Fibroblast of skin of left quadriceps (primary cell): ENCODE data around the gene PCBP3.
"Not testable (repeated sequence)": the region's sequence is repeated elsewhere in the genome, so short reads cannot be mapped to it uniquely, and the experiment has no call there.

Experiments
- DNase-seq, 2 experiments: peaks; one replicate each; pipeline ENCODE4 v3.0.0-alpha.2; 2013; ENCODE audit warnings: low read depth in 2 of 2

The PCBP3 gene

GRCh38 chr21:45965084-45965809 is 321.7 kb downstream of the PCBP3 start:
- no peak for DNase-seq

GRCh38 chr21:45966791-45967394 is 323.4 kb downstream of the PCBP3 start:
- DNase-seq, result no peak

- no peak for DNase-seq
These were observed 326.6 kb downstream of the PCBP3 start for GRCh38 chr21:45969921-45970673.

GRCh38 chr21:45970674-45971615 is 327.4 kb downstream of the PCBP3 start:
- no peak for DNase-seq

- DNase-seq, result peak; percentile 75 to 78
These were observed 328.3 kb downstream of the PCBP3 start for GRCh38 chr21:45971616-45972352.

GRCh38 chr21:45972353-45972715 is 328.8 kb downstream of the PCBP3 start:
- no peak for DNase-seq

- peak; percentile 93 to 94 for DNase-seq
These were observed 329.4 kb downstream of the PCBP3 start for GRCh38 chr21:45972716-45973474.

- peak; percentile 79 to 81 for DNase-seq
These were observed 330.0 kb downstream of the PCBP3 start for GRCh38 chr21:45973475-45974072.

GRCh38 chr21:45974073-45975019 is 330.8 kb downstream of the PCBP3 start:
- DNase-seq, result no peak

- DNase-seq, result no peak
These were observed 331.6 kb downstream of the PCBP3 start for GRCh38 chr21:45975020-45975666.

- DNase-seq, result not testable (repeated sequence)
These were observed 332.3 kb downstream of the PCBP3 start for GRCh38 chr21:45975667-45976409.

GRCh38 chr21:45976701-45977311 is 333.3 kb downstream of the PCBP3 start:
- DNase-seq, result no peak

- no peak for DNase-seq
These were observed 333.9 kb downstream of the PCBP3 start for GRCh38 chr21:45977396-45977795.

- DNase-seq, result no peak
These were observed 335.7 kb downstream of the PCBP3 start for GRCh38 chr21:45979141-45979631.

GRCh38 chr21:45979651-45980050 is 336.1 kb downstream of the PCBP3 start:
- no peak for DNase-seq

- DNase-seq, result no peak
These were observed 336.7 kb downstream of the PCBP3 start for GRCh38 chr21:45980271-45980670.

- no peak for DNase-seq
These were observed 337.2 kb downstream of the PCBP3 start for GRCh38 chr21:45980697-45981096.
